22Rv1 (cell line): ENCODE results near the gene TRIM63.

Experiments
- ZFX ChIP-seq: fragments of 450-650 bp; IDR thresholded peaks from 2 replicates; pipeline ENCODE4 v1.6.1; 2017; ENCODE audit warnings: antibody characterized with exemption, borderline replicate concordance
- TF ChIP-seq, protein P1 (sequence below): fragments of 450-650 bp; IDR thresholded peaks from 2 replicates; pipeline ENCODE4 v1.5.1; 2017; ENCODE audit warnings: mild to moderate bottlenecking

DNA sequence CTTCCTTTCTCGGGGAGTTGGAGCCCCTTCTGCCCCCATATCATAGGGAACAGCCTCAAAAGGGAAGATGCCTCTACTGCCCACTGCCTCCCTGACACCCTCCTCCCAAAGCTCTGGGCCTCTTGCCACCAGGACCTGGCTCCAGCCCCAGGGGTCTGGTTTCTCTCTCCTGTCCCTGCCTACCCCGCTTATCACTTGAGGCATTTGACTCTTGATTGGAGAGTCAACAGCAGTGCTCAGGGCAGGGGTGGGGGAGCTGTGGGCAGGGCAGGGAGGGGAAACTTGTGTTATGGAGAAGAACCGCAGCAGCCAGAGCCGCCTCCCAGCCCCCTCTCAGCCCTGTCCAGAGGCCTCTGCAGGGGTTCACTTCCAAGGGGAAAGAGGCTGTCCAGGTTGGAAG lies 573 bp downstream of the TRIM63 start:
- TF ChIP-seq, protein P1, sequence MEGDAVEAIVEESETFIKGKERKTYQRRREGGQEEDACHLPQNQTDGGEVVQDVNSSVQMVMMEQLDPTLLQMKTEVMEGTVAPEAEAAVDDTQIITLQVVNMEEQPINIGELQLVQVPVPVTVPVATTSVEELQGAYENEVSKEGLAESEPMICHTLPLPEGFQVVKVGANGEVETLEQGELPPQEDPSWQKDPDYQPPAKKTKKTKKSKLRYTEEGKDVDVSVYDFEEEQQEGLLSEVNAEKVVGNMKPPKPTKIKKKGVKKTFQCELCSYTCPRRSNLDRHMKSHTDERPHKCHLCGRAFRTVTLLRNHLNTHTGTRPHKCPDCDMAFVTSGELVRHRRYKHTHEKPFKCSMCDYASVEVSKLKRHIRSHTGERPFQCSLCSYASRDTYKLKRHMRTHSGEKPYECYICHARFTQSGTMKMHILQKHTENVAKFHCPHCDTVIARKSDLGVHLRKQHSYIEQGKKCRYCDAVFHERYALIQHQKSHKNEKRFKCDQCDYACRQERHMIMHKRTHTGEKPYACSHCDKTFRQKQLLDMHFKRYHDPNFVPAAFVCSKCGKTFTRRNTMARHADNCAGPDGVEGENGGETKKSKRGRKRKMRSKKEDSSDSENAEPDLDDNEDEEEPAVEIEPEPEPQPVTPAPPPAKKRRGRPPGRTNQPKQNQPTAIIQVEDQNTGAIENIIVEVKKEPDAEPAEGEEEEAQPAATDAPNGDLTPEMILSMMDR: no peak
- TF ChIP-seq ZFX: no peak
